ENCODE data around the gene MSI2. TPM values are rescaled to one million over a fixed set of nuclear protein-coding genes. Genes with fewer than 3 reads are reported as not detected.

MSI2 gene
- total RNA-seq, 6 experiments from 2014 or later: 12.0 to 22.6 (median 19.4) TPM

GRCh38 chr17:57422574-57423164, 166.3 kb downstream of the MSI2 start:
- Histone ChIP-seq H3K4me1 (peaks cover 0 to 6% (median 0%) of the 10 kb centered on the region in 4 donors), H3K9me3 (no peaks in the 10 kb centered on the region), H3K36me3 (no peaks in the 10 kb centered on the region), H3K4me3 (no peak overlapping the region), H3K27ac (no peak overlapping the region), H3K27me3 (no peaks in the 10 kb centered on the region)
- ATAC-seq (peak in 1 of 4 donors; percentile 89), DNase-seq (no peak)
- 80% methylated on average over 9 of the region's 9 CpGs for WGBS (ENCODE audit: insufficient coverage, low coverage, low lambda C conversion rate, missing lambda C conversion rate)
- intact Hi-C loops (cut with DNase I): no loop called here
- no peak for TF ChIP-seq CTCF (IDR thresholded peaks at IDR 0.05)

- DNase-seq: no peak
- Histone ChIP-seq H3K4me3 (no peak overlapping the region), H3K27ac (no peak overlapping the region), H3K4me1 (peaks cover 0 to 6% (median 0%) of the 10 kb centered on the region in 4 donors), H3K9me3 (no peaks in the 10 kb centered on the region), H3K27me3 (no peaks in the 10 kb centered on the region), H3K36me3 (no peaks in the 10 kb centered on the region)
- WGBS (ENCODE audit: insufficient coverage, low coverage, low lambda C conversion rate, missing lambda C conversion rate): 72% methylated on average over 6 of the region's 6 CpGs
- no peak for ATAC-seq
- intact Hi-C loops (cut with DNase I): no loop called here
- TF ChIP-seq POLR2A (IDR thresholded peaks at IDR 0.05): no peak
- TF ChIP-seq CTCF (IDR thresholded peaks at IDR 0.05): no peak
These were observed 167.2 kb downstream of the MSI2 start for GRCh38 chr17:57423541-57423940.

DNA sequence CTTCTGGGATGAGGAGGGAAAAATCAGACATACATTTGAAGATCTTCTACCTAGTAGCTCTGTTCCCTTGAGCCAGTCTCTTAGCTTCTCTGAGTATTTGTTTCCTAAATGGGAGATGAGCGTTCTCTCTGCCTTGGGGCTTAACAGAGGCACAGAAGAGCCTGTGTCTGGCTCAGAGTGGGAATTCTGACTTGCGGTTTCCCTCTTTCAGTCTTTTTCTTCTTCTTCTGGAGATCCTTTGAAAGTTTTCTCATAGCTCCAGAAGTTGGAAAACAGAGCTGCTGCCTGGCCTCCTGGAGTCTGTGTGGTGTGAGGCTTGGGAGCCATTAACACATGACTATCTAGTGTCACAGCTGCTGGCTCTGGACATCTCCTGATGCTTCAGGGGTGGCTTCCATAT, 167.9 kb downstream of the MSI2 start:
- Histone ChIP-seq H3K4me3 (no peak overlapping the region), H3K9me3 (no peaks in the 10 kb centered on the region), H3K36me3 (no peaks in the 10 kb centered on the region), H3K27ac (no peak overlapping the region), H3K27me3 (no peaks in the 10 kb centered on the region), H3K4me1 (peaks cover 0 to 6% (median 0%) of the 10 kb centered on the region in 4 donors)
- no peak for TF ChIP-seq POLR2A (IDR thresholded peaks at IDR 0.05)
- no peak for TF ChIP-seq CTCF (IDR thresholded peaks at IDR 0.05)
- ATAC-seq (no peak), DNase-seq (no peak)
- intact Hi-C loops (cut with DNase I): no loop called here
- 100% methylated on average over 1 of the region's 2 CpGs for WGBS (ENCODE audit: insufficient coverage, low coverage, low lambda C conversion rate, missing lambda C conversion rate)

DNA sequence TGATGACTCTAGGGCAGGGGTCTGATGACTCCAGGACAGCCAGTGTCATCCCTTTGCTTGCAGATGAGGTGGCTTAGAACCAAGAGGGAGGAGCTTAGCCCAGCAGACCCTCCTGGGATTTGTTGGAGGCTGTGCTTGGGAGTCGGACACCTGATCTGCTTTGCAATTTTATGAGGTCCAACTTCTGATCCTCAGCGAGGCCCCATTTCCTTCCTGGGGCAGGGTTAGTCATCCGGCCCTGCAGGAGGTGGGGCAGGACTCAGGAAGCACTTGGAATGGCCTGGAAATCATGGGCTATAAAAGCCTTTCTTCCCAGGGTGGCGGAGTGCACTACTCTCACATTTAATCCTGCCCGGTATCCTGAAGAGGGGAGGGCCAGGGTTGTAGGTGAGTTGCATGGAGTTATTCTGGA, 168.5 kb downstream of the MSI2 start:
- DNase-seq (no peak), ATAC-seq (peak in 2 of 4 donors; percentile 27 to 38)
- no peaks in the 10 kb centered on the region for H3K27me3 ChIP-seq
- no peak for TF ChIP-seq POLR2A (IDR thresholded peaks at IDR 0.05)
- no peak for TF ChIP-seq CTCF (IDR thresholded peaks at IDR 0.05)
- no peak overlapping the region for H3K27ac ChIP-seq
- H3K9me3 ChIP-seq: no peaks in the 10 kb centered on the region
- H3K4me1 ChIP-seq: peaks cover 0 to 6% (median 0%) of the 10 kb centered on the region in 4 donors
- intact Hi-C loops (cut with DNase I): no loop called here
- H3K4me3 ChIP-seq: no peak overlapping the region
- 72% methylated on average over 2 of the region's 5 CpGs for WGBS (ENCODE audit: insufficient coverage, low coverage, low lambda C conversion rate, missing lambda C conversion rate)
- H3K36me3 ChIP-seq: no peaks in the 10 kb centered on the region

Data from right lobe of liver (tissue), 6 donors.